HG03045 (cell line): ENCODE data around the gene SLC2A4.
A peak's percentile ranks its signal among the peaks of the same experiment; 100 is the strongest.
"Not testable (repeated sequence)": the region's sequence is repeated elsewhere in the genome, so short reads cannot be mapped to it uniquely, and the experiment has no call there.

Experiments used
- ATAC-seq: cut with Tn5 transposase; IDR thresholded peaks from one replicate; pipeline ENCODE4 v1.9.1; 2021; ENCODE audit warnings: mild to moderate bottlenecking, moderate library complexity; ENCODE audit not compliant: unreplicated experiment

SLC2A4 gene

GRCh38 chr17:7322520-7323194, 41.1 kb downstream of the SLC2A4 start:
- ATAC-seq, result no peak

- ATAC-seq, result no peak
Observed at GRCh38 chr17:7323731-7324437, 42.4 kb downstream of the SLC2A4 start.

GRCh38 chr17:7324438-7324779, 42.9 kb downstream of the SLC2A4 start:
- ATAC-seq, result no peak

GRCh38 chr17:7325031-7325528, 43.6 kb downstream of the SLC2A4 start:
- no peak for ATAC-seq

DNA sequence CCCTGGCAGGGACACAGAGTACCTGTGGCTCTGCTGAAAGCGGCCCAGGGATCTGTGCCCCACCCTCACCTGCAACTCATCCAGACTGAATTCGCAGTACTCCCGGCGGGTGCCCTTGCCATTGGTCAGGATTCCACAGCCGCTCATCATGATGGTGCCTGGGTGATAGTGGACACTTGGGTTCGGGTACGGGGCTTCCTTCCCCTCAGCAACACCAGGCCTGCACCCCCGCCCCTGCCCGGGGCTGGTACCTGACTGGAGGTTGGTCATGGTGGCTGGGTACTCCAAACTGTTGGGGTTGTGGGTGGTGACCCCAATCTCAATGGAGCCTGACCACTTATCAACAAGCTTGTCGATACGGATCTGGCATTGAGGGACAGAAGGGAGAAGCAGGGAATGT, 44.7 kb downstream of the SLC2A4 start:
- ATAC-seq, result no peak

DNA sequence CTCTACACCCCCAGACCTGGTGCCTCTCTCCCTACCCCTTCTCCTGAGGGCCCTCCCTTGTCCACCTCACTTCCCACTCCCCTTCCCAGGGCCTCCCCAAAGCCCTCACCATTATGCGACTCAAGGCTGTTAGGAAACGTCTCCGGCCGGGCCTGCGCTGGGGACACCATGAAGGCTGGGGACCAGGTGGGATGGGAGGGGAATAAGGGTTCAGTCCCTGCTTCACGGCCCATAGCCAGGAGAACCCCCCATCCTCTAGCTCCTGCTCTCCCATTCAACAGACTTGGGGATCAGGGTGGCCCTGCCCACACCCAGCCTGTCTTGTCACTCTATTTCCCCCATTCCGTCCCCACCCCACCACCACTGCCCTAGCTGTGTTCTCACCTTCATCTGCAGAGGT, 45.5 kb downstream of the SLC2A4 start:
- ATAC-seq, result no peak

GRCh38 chr17:7327501-7327900, 46.0 kb downstream of the SLC2A4 start:
- no peak for ATAC-seq

DNA sequence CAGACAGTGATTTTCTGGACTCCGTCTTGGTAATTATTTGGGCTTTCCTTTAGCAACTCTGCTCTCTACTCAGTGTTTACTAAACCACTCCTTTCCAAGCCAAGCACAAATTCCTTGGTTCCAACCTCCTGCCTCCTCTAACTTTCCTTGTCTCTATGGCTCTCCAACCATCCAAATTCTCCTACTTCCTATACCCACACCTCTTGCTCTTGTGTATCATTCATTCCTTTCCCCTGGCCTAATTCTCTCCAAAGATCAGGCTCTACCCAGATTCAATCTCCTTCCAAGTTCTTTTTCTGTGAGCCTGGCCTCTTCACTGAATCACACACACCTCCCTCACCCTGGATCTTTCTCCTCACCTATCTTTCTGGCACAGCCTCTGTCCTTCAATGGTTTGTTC, 46.5 kb downstream of the SLC2A4 start:
- ATAC-seq, result no peak

- peak; percentile 13 for ATAC-seq
Observed at GRCh38 chr17:7328840-7329373, 47.4 kb downstream of the SLC2A4 start, which contains the start of gene NEURL4. Gene NEURL4, minus strand, starts transcription at chr17:7329335. Its CDS starts 23 bp downstream, at chr17:7329312.

- ATAC-seq, result peak; percentile 60
Observed at GRCh38 chr17:7329374-7329996, 48.0 kb downstream of the SLC2A4 start.

- ATAC-seq, result peak; percentile 38
Observed at GRCh38 chr17:7329997-7330637, 48.6 kb downstream of the SLC2A4 start.

GRCh38 chr17:7330638-7331015, 49.1 kb downstream of the SLC2A4 start:
- no peak for ATAC-seq

GRCh38 chr17:7332111-7332510, 50.6 kb downstream of the SLC2A4 start:
- ATAC-seq, result no peak

- ATAC-seq, result not testable (repeated sequence)
Observed at GRCh38 chr17:7332600-7333069, 51.1 kb downstream of the SLC2A4 start.

DNA sequence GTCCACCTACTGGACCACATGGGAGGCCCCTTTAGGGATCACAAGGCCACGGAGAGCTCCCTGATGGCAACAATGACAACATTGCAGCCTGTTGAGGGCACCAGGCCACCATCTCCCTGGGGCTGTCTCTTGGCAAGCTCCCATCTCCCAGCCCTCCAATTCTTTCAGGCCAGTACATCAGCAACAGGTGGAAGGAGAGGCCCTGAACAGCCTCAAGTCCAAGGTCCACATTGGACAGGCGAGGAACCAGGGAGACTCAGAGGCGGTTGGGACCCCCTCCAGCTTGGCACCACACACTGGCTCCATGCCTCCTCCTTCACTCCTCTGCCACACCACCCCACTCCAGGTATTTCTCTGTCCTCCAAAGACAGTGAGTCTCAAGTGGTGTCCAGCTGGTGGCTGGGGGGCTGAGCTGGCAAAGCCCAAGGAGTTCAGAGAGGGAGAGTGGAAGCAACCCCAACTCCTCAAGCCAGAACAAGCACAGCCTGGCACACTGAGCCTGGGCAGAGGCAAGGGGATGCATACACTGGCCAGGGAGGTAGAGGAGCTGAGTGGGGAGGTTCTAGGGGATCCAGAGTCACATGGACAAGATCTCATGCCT, 53.5 kb downstream of the SLC2A4 start:
- ATAC-seq, result no peak

GRCh38 chr17:7335765-7336164, 54.2 kb downstream of the SLC2A4 start:
- ATAC-seq, result not testable (repeated sequence)

DNA sequence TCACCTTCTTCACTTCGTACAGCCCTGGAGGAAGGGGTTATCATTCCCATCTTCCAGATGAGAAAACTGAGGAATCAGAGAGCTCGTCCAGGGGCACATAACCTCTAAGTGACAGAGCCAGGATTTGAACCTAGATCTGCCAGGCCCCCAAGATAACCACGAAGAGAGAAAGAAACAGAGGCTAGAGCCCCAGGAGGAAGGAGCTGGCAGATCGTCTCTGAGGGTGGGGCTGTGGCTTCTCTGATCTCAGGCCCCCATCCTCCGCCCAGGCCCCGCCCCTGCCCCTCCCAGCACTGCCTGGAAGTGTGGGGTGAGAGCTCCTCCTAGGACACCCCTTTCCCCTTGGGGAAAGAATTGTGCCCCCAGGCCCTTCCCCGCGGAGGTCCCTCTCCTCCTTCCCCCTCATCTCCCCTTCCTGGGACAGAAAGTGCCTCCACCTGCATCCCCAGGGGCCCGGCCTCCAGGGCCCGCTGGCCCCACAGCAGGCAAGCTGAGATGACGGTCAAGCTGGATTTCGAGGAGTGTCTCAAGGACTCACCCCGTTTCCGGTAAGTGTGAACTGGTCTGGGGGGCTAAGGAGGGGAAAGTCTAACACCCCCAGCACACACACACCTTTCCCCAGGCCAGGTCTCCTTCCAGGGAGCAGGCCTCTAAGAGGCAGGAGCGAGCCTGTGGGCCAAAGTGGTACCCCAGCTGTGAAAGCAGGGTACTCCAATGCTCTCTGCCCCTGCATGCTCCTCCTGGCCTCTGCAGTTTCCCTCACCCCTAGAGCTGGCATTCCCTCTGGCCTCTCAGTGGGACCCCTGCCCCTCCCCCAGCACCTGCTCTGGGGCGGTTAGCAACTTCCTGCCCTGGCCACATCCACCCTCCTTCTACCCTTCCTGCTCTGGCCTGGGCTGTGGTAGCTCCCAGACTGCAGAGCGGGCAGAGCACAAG, 55.0 kb downstream of the SLC2A4 start, which contains the start of gene ACAP1:
TSS of gene ACAP1 (plus strand) at position 290 of the 936 bp plus-strand sequence. CDS start at position 496, 206 bp downstream.
- no peak for ATAC-seq

GRCh38 chr17:7337600-7337999, 56.1 kb downstream of the SLC2A4 start:
- ATAC-seq, result not testable (repeated sequence)
